GM10248 (cell line): Measurements from ENCODE around the gene FBXL13.
"Not testable (repeated sequence)": the region's sequence is repeated elsewhere in the genome, so short reads cannot be mapped to it uniquely, and the experiment has no call there.

Experiments used
- CTCF ChIA-PET: fragments of 300-600 bp; sonication (Branson Sonifier 250); formaldehyde crosslinking; extraction: SDS; loops from one replicate; lab custom pipeline; 2021; ENCODE audit warnings: antibody characterized with exemption; lab: Yijun Ruan, JAX
- POLR2A ChIA-PET: fragments of 350-650 bp; sonication (Branson Sonifier 250); formaldehyde crosslinking; extraction: SDS; loops from one replicate; lab custom pipeline; 2020; ENCODE audit warnings: antibody characterized with exemption; lab: Yijun Ruan, JAX
- DNase-seq: peaks from one replicate; pipeline ENCODE4 v3.0.0; 2012; ENCODE audit errors: extremely low spot score
- CTCF ChIP-seq: IDR thresholded peaks from 2 replicates; pipeline ENCODE4 v1.5.1; 2012; ENCODE audit warnings: mild to moderate bottlenecking, low read depth; ENCODE audit errors: extremely low read depth, missing control alignments, control extremely low read depth

FBXL13 gene

DNA sequence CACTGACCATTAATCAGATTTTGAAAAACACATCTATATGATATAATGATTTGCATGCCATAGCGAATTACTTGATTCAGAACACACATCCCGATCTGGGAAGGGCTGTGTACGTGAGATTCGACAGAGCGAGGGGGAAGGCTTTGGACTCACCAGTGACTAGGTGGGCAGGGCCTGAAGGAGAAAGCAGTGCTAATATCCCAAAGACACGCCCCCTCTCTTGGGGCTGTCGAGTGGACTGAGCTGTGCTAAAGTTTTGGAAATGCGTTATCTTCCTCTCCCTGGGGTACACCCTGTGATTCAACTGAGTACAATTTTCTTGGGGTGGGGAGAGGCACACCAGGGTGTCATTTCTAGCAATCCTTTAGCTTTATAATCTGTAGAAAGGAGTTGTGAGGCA lies 160.0 kb downstream of the FBXL13 start:
- ChIA-PET CTCF (interaction anchor here (1.2 kb wide), 1 partner anchor 10 kb away, joined by 3 read pairs; no protein-coding TSS in a partner anchor), POLR2A (no interaction called here)
- TF ChIP-seq CTCF = no peak
- no peak for DNase-seq

- TF ChIP-seq CTCF = no peak
- DNase-seq = no peak
- ChIA-PET CTCF (interaction anchor here (1.2 kb wide), 1 partner anchor 11 kb away, joined by 3 read pairs; no protein-coding TSS in a partner anchor), POLR2A (no interaction called here)
Observed at GRCh38 chr7:102913826-102914225, 160.8 kb downstream of the FBXL13 start.

GRCh38 chr7:102912742-102913141 lies 161.9 kb downstream of the FBXL13 start, which contains the start of gene LRRC17:
Gene LRRC17, plus strand, starts transcription at chr7:102913000. Its CDS starts 20,914 bp downstream, at chr7:102933914.
- DNase-seq = no peak
- POLR2A ChIA-PET = no interaction called here
- no peak for TF ChIP-seq CTCF
- CTCF ChIA-PET = no interaction called here

GRCh38 chr7:102908676-102909075 lies 165.9 kb downstream of the FBXL13 start:
- no peak for TF ChIP-seq CTCF
- ChIA-PET CTCF (no interaction called here), POLR2A (no interaction called here)
- DNase-seq = no peak

- CTCF ChIA-PET, DNase-seq, POLR2A ChIA-PET: not testable (repeated sequence)
Observed at GRCh38 chr7:102903576-102903975, 171.0 kb downstream of the FBXL13 start.

DNA sequence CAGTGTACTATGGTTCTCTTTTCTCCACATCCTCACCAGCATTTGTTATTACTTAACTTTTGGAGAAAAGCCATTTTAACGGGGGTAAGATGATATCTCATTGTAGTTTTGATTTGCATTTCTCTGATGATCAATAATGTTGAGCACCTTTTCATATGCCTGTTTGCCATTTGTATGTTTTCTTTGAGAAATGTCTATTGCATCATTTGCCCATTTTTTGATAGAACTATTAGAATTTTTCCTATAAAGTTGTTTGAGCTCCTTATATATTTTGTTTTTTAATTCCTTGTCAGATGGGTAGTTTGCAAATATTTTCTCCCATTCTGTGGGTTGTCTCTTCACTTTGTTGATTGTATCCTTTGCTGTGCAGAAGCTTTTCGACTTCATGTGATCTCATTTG lies 172.5 kb downstream of the FBXL13 start:
- DNase-seq, POLR2A ChIA-PET, CTCF ChIA-PET: not testable (repeated sequence)

- TF ChIP-seq CTCF = no peak
- CTCF ChIA-PET = no interaction called here
- POLR2A ChIA-PET = no interaction called here
- no peak for DNase-seq
Observed at GRCh38 chr7:102898532-102898859, 176.1 kb downstream of the FBXL13 start.
